Stimulated activated CD4-positive, alpha-beta T cell treated with anti-CD3 and anti-CD28 coated beads, Interleukin-4, amount 100 ng/mL, for 48 hours (primary cell): Measurements from ENCODE around the gene NOX5.

Source experiments
- DNase-seq, 2 donors: peaks; one replicate each; pipeline ENCODE4 v3.0.0-alpha.2; 2020; ENCODE audit warnings: low read depth in 2 of 2

The NOX5 gene

DNA sequence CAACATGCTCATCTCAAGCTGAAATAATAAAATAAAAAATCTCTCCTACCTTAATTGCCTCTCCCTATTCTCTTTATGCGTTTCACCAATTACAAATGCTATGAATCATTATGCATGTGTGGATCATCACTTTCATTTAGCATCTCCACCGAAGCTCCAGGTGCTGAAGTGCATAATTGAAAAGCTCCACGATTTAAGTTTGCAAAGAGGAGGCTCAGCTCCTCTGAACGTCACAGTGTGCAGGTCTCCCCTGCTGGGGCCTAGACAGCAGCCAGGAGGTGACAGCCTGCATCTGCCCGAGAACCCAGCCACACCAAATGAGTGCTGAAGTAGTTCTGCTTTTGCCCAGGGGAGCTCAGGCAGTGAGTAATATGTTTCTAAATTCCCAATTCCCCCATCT lies 85.4 kb downstream of the NOX5 start:
- no peak for DNase-seq

DNA sequence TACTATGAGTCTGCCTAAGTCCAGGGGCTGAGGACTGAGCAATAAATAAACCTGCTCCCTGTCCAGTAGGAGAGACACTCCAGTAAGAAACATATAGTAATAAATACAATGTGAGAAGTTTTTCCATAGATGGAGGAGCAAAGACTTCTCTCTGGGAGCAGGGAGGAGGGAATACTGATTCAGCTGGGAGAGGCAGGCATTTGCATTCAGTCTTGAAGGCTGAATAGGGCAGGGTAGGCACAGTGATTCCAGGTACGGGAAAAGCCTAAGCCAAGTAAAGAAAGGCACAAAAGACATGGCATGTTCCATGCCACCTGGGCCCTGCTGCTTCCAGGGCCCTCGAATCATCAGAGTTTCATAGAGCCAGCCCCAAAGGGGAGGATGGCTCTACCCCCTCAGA lies 86.3 kb downstream of the NOX5 start:
- no peak for DNase-seq

DNA sequence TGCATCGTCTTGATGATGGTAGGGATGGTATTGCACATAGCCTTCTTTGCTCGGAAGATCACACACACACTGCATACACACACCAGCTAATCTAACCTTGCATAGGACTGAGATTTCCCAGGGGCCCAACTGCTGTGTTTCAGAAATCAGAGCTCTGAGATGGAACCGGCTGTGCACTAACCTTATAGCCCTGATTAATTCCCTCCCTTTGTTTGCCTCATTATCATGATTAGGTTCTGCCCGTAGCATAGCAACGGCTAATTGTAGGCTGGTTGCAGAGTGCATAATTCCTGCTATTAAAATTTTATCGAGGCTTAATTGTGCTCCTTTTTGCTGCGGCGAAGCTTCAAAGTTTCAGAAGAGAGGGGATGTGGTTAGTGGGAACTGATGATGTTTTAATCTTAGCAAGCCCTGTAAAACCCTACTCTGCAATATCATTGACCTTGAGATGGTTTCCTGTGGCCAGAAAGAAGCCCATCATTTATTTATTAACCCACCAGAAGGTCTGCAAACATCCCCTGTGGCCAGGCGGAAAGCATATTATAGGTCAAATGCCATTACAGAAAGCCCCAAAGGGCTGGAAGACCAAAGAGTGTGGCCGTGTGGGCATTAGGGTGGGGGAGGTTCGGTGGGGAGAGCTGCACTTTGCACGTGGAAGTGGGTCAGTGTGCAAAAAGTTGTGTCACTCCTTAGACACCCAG lies 89.7 kb downstream of the NOX5 start:
- no peak for DNase-seq

DNA sequence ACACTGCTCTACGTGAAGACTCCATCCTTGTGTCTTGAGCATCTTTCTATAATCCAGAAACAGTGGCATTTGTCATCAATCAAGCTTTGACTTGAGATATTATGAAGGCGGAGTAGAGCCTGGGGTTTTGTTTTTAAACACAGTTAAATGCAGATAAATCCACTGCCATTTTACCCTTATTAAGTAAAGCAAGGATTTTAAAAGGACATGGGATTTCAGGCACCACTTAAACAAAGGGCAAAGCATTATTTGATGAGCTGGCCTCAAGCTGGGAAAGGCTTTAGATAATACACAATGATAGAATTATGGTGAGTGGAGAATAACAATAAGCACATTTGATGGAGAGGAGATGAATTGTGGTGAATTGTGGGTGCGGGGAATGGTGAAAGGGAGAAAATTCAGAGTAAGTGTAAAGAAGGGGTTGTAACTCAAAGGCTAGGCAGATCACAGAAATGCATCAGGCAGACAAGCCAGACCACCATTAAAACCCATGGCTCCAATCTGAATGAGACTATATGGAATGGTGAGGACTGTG lies 91.0 kb downstream of the NOX5 start:
- no peak for DNase-seq

DNA sequence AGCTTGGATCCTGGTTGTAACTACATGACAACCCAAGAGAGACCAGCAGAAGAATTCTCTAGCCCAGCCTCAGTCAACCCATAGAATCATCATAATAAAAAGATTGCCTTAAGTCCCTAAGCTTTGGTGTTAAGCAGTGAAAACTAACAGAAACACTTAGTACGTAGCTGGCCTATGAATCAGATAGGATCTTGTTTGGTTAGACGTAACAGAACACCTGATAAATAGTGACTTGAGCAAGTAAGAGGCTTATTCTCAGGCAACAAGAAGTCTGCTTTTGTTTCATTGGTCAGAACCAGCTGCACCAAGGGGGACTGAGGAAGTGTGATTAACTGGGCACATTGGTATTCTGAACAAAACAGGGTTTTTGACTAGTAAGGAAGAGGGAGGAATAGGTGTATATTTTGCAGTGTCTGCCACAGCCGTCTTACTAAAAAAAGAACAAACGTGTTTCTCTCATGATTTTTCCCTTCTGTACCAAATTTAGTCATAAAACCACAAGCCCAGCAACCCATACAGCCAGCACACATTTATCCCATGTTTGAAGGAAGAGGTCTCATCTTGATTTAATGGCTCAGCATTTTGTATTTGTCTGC lies 92.6 kb downstream of the NOX5 start:
- DNase-seq, result no peak
